ENCODE data around the gene DDX42.

- no peak for TF ChIP-seq CTCF (IDR thresholded peaks at IDR 0.05)
- TF ChIP-seq HDAC2 (IDR thresholded peaks at IDR 0.05): no peak
- no peak for TF ChIP-seq MAZ (IDR thresholded peaks at IDR 0.05; ENCODE audit: borderline replicate concordance, low read depth, low read length)
- no peak for TF ChIP-seq FOSL2 (IDR thresholded peaks at IDR 0.05)
- no peak for TF ChIP-seq FOSL2 (CRISPR knock-in tag; IDR thresholded peaks at IDR 0.05)
- TF ChIP-seq EP300 (IDR thresholded peaks at IDR 0.05): no peak
- TF ChIP-seq CHD4 (IDR thresholded peaks at IDR 0.05; ENCODE audit: borderline replicate concordance): no peak
- TF ChIP-seq EHF (CRISPR knock-in tag; IDR thresholded peaks at IDR 0.05): no peak
- TF ChIP-seq BCL3 (IDR thresholded peaks at IDR 0.05): no peak
- TF ChIP-seq CHD2 (IDR thresholded peaks at IDR 0.05; ENCODE audit: low read length, partially characterized antibody): no peak
- no peak for TF ChIP-seq POLR2A (IDR thresholded peaks at IDR 0.05; ENCODE audit: low read length)
- TF ChIP-seq HMGXB4 (CRISPR knock-in tag; IDR thresholded peaks at IDR 0.05; ENCODE audit: borderline replicate concordance): no peak
- no peak for TF ChIP-seq TP53 (CRISPR knock-in tag; IDR thresholded peaks at IDR 0.05)
- no peak for TF ChIP-seq BHLHE40 (IDR thresholded peaks at IDR 0.05; ENCODE audit: low read depth, low read length)
Observed at GRCh38 chr17:63828936-63829335, 55.0 kb downstream of the DDX42 start.
